Anterior cingulate cortex (tissue), 58 donors: ENCODE results near the gene CDC37.
A peak's percentile ranks its signal among the peaks of the same experiment; 100 is the strongest.
"Not testable (repeated sequence)": the region's sequence is repeated elsewhere in the genome, so short reads cannot be mapped to it uniquely, and the experiment has no call there.

Experiments used
- DNase-seq, 58 donors: peaks; one replicate each; lab custom pipeline; 2025; lab: John Stamatoyannopoulos, UW

CDC37 gene

GRCh38 chr19:10399340-10399739 lies 4.0 kb downstream of the CDC37 start:
- not testable (repeated sequence) for DNase-seq

GRCh38 chr19:10398819-10399218 lies 4.5 kb downstream of the CDC37 start:
- no peak for DNase-seq

GRCh38 chr19:10395917-10396316 lies 7.4 kb downstream of the CDC37 start:
- DNase-seq, result no peak

- no peak for DNase-seq
Measured at GRCh38 chr19:10395436-10395835, 7.9 kb downstream of the CDC37 start.

GRCh38 chr19:10395003-10395402 lies 8.3 kb downstream of the CDC37 start:
- no peak for DNase-seq

GRCh38 chr19:10393137-10393536 lies 10.2 kb downstream of the CDC37 start:
- DNase-seq, result no peak

GRCh38 chr19:10392120-10392519 lies 11.2 kb downstream of the CDC37 start:
- no peak for DNase-seq

GRCh38 chr19:10390652-10391286 lies 12.6 kb downstream of the CDC37 start:
- DNase-seq, result peak in 42 of 58 donors; percentile 5 to 78 (median 23)

GRCh38 chr19:10389863-10390262 lies 13.5 kb downstream of the CDC37 start:
- peak in 1 of 58 donors; percentile 6 for DNase-seq

- DNase-seq, result peak in 56 of 58 donors; percentile 6 to 98 (median 62)
Measured at GRCh38 chr19:10388957-10389356, 14.4 kb downstream of the CDC37 start.

GRCh38 chr19:10384580-10384979 lies 18.8 kb downstream of the CDC37 start:
- DNase-seq, result no peak

GRCh38 chr19:10383223-10383499 lies 20.2 kb downstream of the CDC37 start:
- DNase-seq, result not testable (repeated sequence)

- peak; percentile 83 to 100 (median 97) for DNase-seq
Measured at GRCh38 chr19:10380313-10381102, 22.8 kb downstream of the CDC37 start, which contains the start of gene TYK2. TYK2 (minus strand) TSS chr19:10380572; CDS start chr19:10378406, 2,166 bp downstream.

- DNase-seq, result no peak
Measured at GRCh38 chr19:10379880-10380312, 23.4 kb downstream of the CDC37 start.

- DNase-seq, result no peak
Measured at GRCh38 chr19:10378124-10378523, 25.2 kb downstream of the CDC37 start.

- not testable (repeated sequence) for DNase-seq
Measured at GRCh38 chr19:10377140-10377640, 26.2 kb downstream of the CDC37 start.

GRCh38 chr19:10374931-10375330 lies 28.4 kb downstream of the CDC37 start:
- DNase-seq, result no peak

GRCh38 chr19:10372690-10373089 lies 30.7 kb downstream of the CDC37 start:
- peak in 1 of 58 donors; percentile 23 for DNase-seq

GRCh38 chr19:10368101-10368803 lies 35.1 kb downstream of the CDC37 start:
- DNase-seq, result no peak

- DNase-seq, result not testable (repeated sequence)
Measured at GRCh38 chr19:10366950-10367512, 36.3 kb downstream of the CDC37 start.

GRCh38 chr19:10365518-10365917 lies 37.8 kb downstream of the CDC37 start:
- no peak for DNase-seq
